Lower leg skin (tissue), 3 donors: Measurements from ENCODE around the gene ENTREP3.

Source experiments
- CTCF ChIP-seq, 3 donors: fragments of 450-650 bp; IDR thresholded peaks; one replicate each; pipeline ENCODE4 v1.5.1; 2016; ENCODE audit warnings: antibody characterized with exemption in 3 of 3, mild to moderate bottlenecking in 3 of 3, moderate library complexity in 2 of 3
- POLR2A ChIP-seq, 2 donors: fragments of 450-650 bp; IDR thresholded peaks; one replicate each; pipeline ENCODE4 v1.6.1; 2016 to 2017; ENCODE audit warnings: antibody characterized with exemption in 2 of 2, mild to moderate bottlenecking in 1 of 2, moderate library complexity in 1 of 2

GRCh38 chr1:155272466-155273342 is 17.4 kb upstream of the ENTREP3 start:
- TF ChIP-seq CTCF (IDR thresholded peaks at IDR 0.05) (no peak), POLR2A (IDR thresholded peaks at IDR 0.05) (no peak)
